Chondrocyte (in vitro differentiated cells): Measurements from ENCODE around the gene ZNF804B. TPM values are rescaled to one million over a fixed set of nuclear protein-coding genes. Genes with fewer than 3 reads are reported as not detected.

Experiments used
- DNase-seq: peaks from one replicate; pipeline ENCODE4 v3.0.0; 2021; ENCODE audit warnings: mixed read lengths, low spot score
- H3K27ac Mint-ChIP-seq: one replicate; pipeline ENCODE4 v1.8.0; 2021; ENCODE audit warnings: mild to moderate bottlenecking, moderate library complexity, mixed read lengths; ENCODE audit not compliant: unreplicated experiment
- H3K27me3 Mint-ChIP-seq: 2 replicates; pipeline ENCODE4 v1.8.0; 2021; ENCODE audit warnings: low read depth, mixed read lengths
- H3K36me3 Mint-ChIP-seq: 2 replicates; pipeline ENCODE4 v1.8.0; 2021; ENCODE audit warnings: low read depth, mixed read lengths
- H3K4me1 Mint-ChIP-seq: 2 replicates; pipeline ENCODE4 v1.8.0; 2021; ENCODE audit warnings: low read depth, mild to moderate bottlenecking, mixed read lengths
- H3K4me3 Mint-ChIP-seq: one replicate; pipeline ENCODE4 v1.8.0; 2021; ENCODE audit warnings: mild to moderate bottlenecking, moderate library complexity, mixed read lengths; ENCODE audit not compliant: unreplicated experiment
- H3K9me3 Mint-ChIP-seq: 2 replicates; pipeline ENCODE4 v1.8.0; 2021; ENCODE audit warnings: low read depth, mixed read lengths
- CTCF ChIP-seq: fragments of 200-600 bp; sonication (generic); IDR thresholded peaks from 2 replicates; pipeline ENCODE4 v1.5.0; 2021; ENCODE audit warnings: antibody characterized with exemption, mild to moderate bottlenecking, moderate library complexity
- total RNA-seq: library from RNA; stranded (reverse); gene quantifications from 3 replicates; pipeline ENCODE4 v1.2.1, GENCODE V29; 2021

Gene ZNF804B
- total RNA-seq, 1 donor from 2014 or later, result not detected

- no peak overlapping the region for H3K4me3 Mint-ChIP-seq
- H3K36me3 Mint-ChIP-seq, result no peaks in the 10 kb centered on the region
- H3K27ac Mint-ChIP-seq, result no peak overlapping the region
- H3K27me3 Mint-ChIP-seq, result peaks cover 6% of the 10 kb centered on the region
- DNase-seq, result no peak
- no peak for TF ChIP-seq CTCF
- H3K4me1 Mint-ChIP-seq, result no peaks in the 10 kb centered on the region
- peaks cover 3% of the 10 kb centered on the region for H3K9me3 Mint-ChIP-seq
Observed at GRCh38 chr7:88826222-88826621, 66.7 kb downstream of the ZNF804B start.

GRCh38 chr7:88835147-88835728 is 75.7 kb downstream of the ZNF804B start:
- DNase-seq, result no peak
- no peak overlapping the region for H3K4me3 Mint-ChIP-seq
- TF ChIP-seq CTCF, result peak; percentile 76
- no peaks in the 10 kb centered on the region for H3K9me3 Mint-ChIP-seq
- no peak overlapping the region for H3K27ac Mint-ChIP-seq
- peaks cover 14% of the 10 kb centered on the region for H3K27me3 Mint-ChIP-seq
- no peaks in the 10 kb centered on the region for H3K4me1 Mint-ChIP-seq
- no peaks in the 10 kb centered on the region for H3K36me3 Mint-ChIP-seq

- H3K9me3 Mint-ChIP-seq, result no peaks in the 10 kb centered on the region
- H3K4me1 Mint-ChIP-seq, result no peaks in the 10 kb centered on the region
- no peak for TF ChIP-seq CTCF
- H3K36me3 Mint-ChIP-seq, result no peaks in the 10 kb centered on the region
- DNase-seq, result no peak
- H3K4me3 Mint-ChIP-seq, result no peak overlapping the region
- no peak overlapping the region for H3K27ac Mint-ChIP-seq
- peaks cover 6% of the 10 kb centered on the region for H3K27me3 Mint-ChIP-seq
Observed at GRCh38 chr7:88842201-88842600, 82.7 kb downstream of the ZNF804B start.

GRCh38 chr7:88845091-88845490 is 85.6 kb downstream of the ZNF804B start:
- peaks cover 6% of the 10 kb centered on the region for H3K27me3 Mint-ChIP-seq
- no peaks in the 10 kb centered on the region for H3K4me1 Mint-ChIP-seq
- no peak overlapping the region for H3K4me3 Mint-ChIP-seq
- no peak for TF ChIP-seq CTCF
- no peaks in the 10 kb centered on the region for H3K36me3 Mint-ChIP-seq
- no peak overlapping the region for H3K27ac Mint-ChIP-seq
- no peaks in the 10 kb centered on the region for H3K9me3 Mint-ChIP-seq
- DNase-seq, result no peak

- Mint-ChIP-seq H3K27ac (no peak overlapping the region), H3K9me3 (peaks cover 11% of the 10 kb centered on the region), H3K4me1 (no peaks in the 10 kb centered on the region), H3K36me3 (no peaks in the 10 kb centered on the region), H3K4me3 (no peak overlapping the region), H3K27me3 (peaks cover 5% of the 10 kb centered on the region)
- no peak for DNase-seq
- TF ChIP-seq CTCF, result no peak
Observed at GRCh38 chr7:88851220-88851619, 91.7 kb downstream of the ZNF804B start.
